Coronary artery (tissue), 2 donors: ENCODE results near the gene CNNM1.
A peak's percentile ranks its signal among the peaks of the same experiment; 100 is the strongest.

Source experiments
- DNase-seq: peaks from one replicate; pipeline ENCODE4 v3.0.0-alpha.2; 2017; ENCODE audit warnings: low spot score
- H3K27ac ChIP-seq, 2 donors: fragments of 200-600 bp; sonication (generic); one replicate each; pipeline ENCODE4 v1.5.1; 2016 to 2019
- H3K4me3 ChIP-seq: fragments of 200-600 bp; sonication (generic); 2 replicates; pipeline ENCODE4 v1.5.1; 2016; ENCODE audit warnings: mild to moderate bottlenecking, moderate library complexity
- TF ChIP-seq, protein P1 (sequence below): fragments of 200-600 bp; sonication (generic); IDR thresholded peaks from one replicate; pipeline ENCODE4 v1.5.1; 2019; ENCODE audit warnings: antibody characterized with exemption

CNNM1 gene

DNA sequence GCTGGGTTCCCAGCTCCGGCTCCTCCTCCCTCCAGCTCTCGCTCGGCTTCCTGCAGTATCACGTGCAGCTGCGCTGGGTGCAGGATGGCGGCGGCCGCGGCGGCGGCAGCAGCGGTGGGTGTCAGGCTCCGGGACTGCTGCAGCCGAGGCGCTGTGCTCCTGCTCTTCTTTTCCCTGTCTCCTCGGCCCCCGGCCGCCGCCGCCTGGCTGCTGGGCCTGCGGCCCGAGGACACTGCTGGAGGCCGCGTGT is at the start of gene CNNM1:
CNNM1 (plus strand) TSS at position 53 of the 250 bp plus-strand sequence; CDS start at position 85, 32 bp downstream.
- DNase-seq: no peak
- Histone ChIP-seq H3K27ac (no peak within 1 kb of the TSS), H3K4me3 (peak within 1 kb of the TSS; percentile 74)
- TF ChIP-seq, protein P1, sequence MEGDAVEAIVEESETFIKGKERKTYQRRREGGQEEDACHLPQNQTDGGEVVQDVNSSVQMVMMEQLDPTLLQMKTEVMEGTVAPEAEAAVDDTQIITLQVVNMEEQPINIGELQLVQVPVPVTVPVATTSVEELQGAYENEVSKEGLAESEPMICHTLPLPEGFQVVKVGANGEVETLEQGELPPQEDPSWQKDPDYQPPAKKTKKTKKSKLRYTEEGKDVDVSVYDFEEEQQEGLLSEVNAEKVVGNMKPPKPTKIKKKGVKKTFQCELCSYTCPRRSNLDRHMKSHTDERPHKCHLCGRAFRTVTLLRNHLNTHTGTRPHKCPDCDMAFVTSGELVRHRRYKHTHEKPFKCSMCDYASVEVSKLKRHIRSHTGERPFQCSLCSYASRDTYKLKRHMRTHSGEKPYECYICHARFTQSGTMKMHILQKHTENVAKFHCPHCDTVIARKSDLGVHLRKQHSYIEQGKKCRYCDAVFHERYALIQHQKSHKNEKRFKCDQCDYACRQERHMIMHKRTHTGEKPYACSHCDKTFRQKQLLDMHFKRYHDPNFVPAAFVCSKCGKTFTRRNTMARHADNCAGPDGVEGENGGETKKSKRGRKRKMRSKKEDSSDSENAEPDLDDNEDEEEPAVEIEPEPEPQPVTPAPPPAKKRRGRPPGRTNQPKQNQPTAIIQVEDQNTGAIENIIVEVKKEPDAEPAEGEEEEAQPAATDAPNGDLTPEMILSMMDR: no peak

DNA sequence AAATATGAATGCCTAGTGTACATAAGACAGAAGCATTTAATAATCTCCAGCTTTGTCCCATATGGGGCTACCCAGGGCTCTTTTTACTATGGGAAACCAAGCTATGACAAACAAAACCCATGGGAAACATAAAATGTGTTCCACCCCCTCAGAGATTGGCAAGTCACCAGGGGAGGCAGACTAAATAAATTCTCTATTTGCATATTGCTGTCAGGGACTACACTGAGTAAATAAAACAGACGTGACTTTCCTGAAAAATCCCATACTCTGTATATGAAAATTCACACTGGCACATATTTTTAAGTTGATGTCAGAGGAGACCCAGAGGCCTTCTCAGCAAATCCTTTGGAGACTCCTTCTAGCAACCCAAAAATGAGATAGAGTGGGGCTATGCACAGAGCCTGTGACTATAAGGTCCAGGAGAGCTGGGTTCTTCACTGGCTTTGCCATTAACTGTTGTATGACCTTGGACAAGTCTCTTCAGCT is 49.5 kb upstream of the CNNM1 start:
- H3K4me3 ChIP-seq: no peak overlapping the region
- no peak for DNase-seq
- TF ChIP-seq, protein P1: no peak
- no peak overlapping the region for H3K27ac ChIP-seq

DNA sequence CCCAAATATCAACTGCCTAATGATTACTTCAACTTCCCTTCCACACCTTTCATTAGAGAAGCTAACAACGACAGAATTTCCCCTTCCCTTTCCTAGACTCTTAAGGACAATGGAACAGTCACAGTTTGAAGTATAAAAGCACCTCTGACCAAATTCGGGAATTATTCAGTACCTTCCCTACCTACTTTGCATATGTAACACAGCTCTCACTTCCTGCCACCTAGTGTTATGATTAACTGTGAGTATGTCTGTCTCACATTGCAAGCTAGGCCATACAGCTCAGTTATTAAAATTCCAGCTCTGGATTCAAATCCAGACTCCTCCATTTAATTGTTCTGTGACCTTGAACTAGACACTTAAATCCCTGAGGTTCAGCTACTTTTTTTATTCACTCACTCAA is 48.7 kb upstream of the CNNM1 start:
- Histone ChIP-seq H3K4me3 (no peak overlapping the region), H3K27ac (no peak overlapping the region)
- TF ChIP-seq, protein P1: no peak
- no peak for DNase-seq

DNA sequence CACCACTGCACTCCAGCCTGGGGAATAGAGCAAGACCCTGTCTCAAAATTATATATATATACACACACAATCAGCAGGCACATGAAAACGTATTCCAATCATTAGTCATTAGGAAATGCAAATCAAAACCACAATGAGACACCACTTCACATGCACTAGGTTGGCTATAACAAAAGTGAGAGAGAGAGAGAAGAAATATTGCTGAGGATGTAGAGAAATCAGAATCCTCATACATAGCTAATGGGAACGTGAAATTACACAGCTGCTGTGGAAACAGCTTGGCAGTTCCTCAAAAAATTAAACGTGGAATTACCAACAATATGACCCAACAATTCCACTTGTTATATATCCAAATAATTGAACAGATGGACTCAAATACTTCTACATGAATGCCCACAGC is 43.3 kb upstream of the CNNM1 start:
- TF ChIP-seq, protein P1: no peak
- no peak overlapping the region for H3K4me3 ChIP-seq
- no peak for DNase-seq
- no peak overlapping the region for H3K27ac ChIP-seq

DNA sequence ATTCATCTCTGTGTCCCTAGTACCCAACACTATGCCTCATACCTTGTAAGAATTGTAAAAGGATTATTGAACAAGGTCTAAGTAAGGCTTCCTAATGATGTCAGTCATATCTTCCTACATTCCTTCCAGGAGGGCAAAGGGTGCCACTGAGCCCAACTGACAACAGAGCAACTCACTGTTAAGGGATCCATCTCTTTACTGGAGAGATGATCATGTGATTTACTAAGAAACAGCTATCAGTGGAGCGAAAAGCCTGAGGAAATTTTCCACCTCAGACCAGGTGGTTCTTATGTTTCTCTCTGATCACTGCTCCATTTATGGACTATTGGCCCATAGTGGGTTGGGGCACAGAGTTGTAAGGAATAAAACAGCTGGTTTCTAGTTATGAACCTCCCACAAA is 38.9 kb upstream of the CNNM1 start:
- no peak for DNase-seq
- H3K27ac ChIP-seq: no peak overlapping the region
- H3K4me3 ChIP-seq: no peak overlapping the region
- TF ChIP-seq, protein P1: no peak

DNA sequence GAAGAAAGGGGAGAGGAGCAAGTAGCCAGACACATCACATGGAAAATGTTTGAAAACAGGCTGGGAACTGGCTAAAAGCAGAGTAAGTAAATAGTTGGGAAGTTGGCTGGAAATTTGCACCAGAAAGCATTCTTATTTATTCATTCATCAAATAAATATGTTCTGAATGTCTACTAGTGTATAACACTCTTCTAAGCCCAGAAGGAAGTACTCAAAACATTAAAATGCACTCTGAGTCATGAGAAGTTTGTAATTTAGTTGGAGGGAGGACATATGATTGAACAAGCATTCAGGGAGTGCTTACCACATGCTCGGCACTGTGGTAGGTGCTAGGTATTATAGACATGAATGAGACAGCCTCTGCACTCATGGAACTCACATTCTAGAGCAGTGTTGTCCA is 37.0 kb upstream of the CNNM1 start:
- TF ChIP-seq, protein P1: no peak
- no peak for DNase-seq
- H3K27ac ChIP-seq: no peak overlapping the region
- no peak overlapping the region for H3K4me3 ChIP-seq

DNA sequence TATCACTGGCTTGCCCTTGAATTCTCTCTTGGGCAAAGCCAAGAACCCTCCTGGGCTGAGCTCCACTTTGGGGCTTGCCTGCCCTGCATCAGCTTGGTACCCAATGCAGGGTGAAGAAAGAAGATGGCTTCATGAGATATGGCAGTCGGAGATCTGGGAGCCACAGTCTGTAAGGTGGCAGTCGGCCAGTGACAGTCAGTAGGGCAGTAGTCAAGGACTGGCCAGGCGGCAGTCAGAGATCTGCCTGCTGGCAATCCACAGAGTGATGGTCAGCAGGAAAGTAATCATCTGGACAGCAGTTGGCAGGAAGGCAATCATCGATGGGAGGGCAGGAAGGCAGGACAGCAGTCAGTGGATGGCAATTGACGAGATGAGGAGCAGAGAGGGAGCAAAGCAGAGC is 32.6 kb upstream of the CNNM1 start:
- no peak for DNase-seq
- TF ChIP-seq, protein P1: no peak

More for the DNA sequence above, 32.6 kb upstream of the CNNM1 start:
- Histone ChIP-seq H3K4me3 (no peak overlapping the region), H3K27ac (no peak overlapping the region)
